ENCODE measurements around the gene PDE6B. TPM values are rescaled to one million over a fixed set of nuclear protein-coding genes. Genes with fewer than 3 reads are reported as not detected.

Gene PDE6B
- total and polyA plus RNA-seq, 2 of the 13 experiments (the other 11 are each of a cell fraction or from before 2014, with no cell fraction given): 0.38 to 0.40 TPM

GRCh38 chr4:612052-612748, 13.2 kb upstream of the PDE6B start:
- POLR2A ChIA-PET: no interaction called here
- no peak overlapping the region for H3K4me3 ChIP-seq (replicated peaks in 1 of 3; ENCODE audit: insufficient read depth in 1 of 3, low read depth in 2 of 3, low read length in 3 of 3)
- CTCF ChIA-PET (ENCODE audit: low intra/inter-chr PET ratio, low total read pairs): no interaction called here
- H3K36me3 ChIP-seq (replicated peaks in 1 of 2; ENCODE audit: control insufficient read depth in 1 of 2, insufficient read depth in 2 of 2, low read length in 2 of 2): no peaks in the 10 kb centered on the region
- no peak overlapping the region for H3K9ac ChIP-seq (ENCODE audit: insufficient read depth, low read depth, low read length)
- intact Hi-C loops (cut with micrococcal nuclease; ENCODE audit: unreplicated experiment): no loop called here
- no peak overlapping the region for H2AFZ ChIP-seq (ENCODE audit: low read length)
- H4K20me1 ChIP-seq (ENCODE audit: insufficient read depth, low read length): no peaks in the 10 kb centered on the region
- in situ Hi-C loops (cut with HindIII; ENCODE audit: extremely low pct_ligation_motif_present, low pct_unique_long_range_greater_than_20kb): no loop called here
- H3K27ac ChIP-seq (ENCODE audit: extremely low read length, insufficient read depth, low read length): no peak overlapping the region
- DNase-seq (ENCODE audit: low spot score) (no peak), ATAC-seq (no peak), FAIRE-seq (no peak)
- no peaks in the 10 kb centered on the region for H3K4me1 ChIP-seq (ENCODE audit: insufficient read depth, low read length)
- BruUV-seq (replicated peaks): no TSS peak
- peaks cover 5% of the 10 kb centered on the region; the same call in 1 of the 2 replicates for H3K9me3 ChIP-seq (ENCODE audit: low read length)
- no peaks in the 10 kb centered on the region for H3K79me2 ChIP-seq (ENCODE audit: insufficient read depth, low read length)
- WGBS (ENCODE audit: low lambda C conversion rate): 18% methylated on average over 8 of the region's 22 CpGs
- no peak overlapping the region for H3K4me2 ChIP-seq (ENCODE audit: low read depth, low read length)
- TF ChIP-seq RELA (CRISPR knock-in tag; IDR thresholded peaks at IDR 0.05): no peak
- no peak for TF ChIP-seq SCMH1 (CRISPR knock-in tag; IDR thresholded peaks at IDR 0.05; ENCODE audit: borderline replicate concordance)
- H3K27me3 ChIP-seq (ENCODE audit: control insufficient read depth in 1 of 2, insufficient read depth in 2 of 2, low read length in 2 of 2): peaks cover 4 to 54% of the 10 kb centered on the region in 2 experiments

- no TSS peak for BruUV-seq (replicated peaks)
- intact Hi-C loops (cut with micrococcal nuclease; ENCODE audit: unreplicated experiment): no loop called here
These were observed 12.6 kb upstream of the PDE6B start for GRCh38 chr4:612749-613125.

More at GRCh38 chr4:612749-613125, 12.6 kb upstream of the PDE6B start:
- ChIA-PET CTCF (ENCODE audit: low intra/inter-chr PET ratio, low total read pairs) (no interaction called here), POLR2A (no interaction called here)
- TF ChIP-seq, protein P1, sequence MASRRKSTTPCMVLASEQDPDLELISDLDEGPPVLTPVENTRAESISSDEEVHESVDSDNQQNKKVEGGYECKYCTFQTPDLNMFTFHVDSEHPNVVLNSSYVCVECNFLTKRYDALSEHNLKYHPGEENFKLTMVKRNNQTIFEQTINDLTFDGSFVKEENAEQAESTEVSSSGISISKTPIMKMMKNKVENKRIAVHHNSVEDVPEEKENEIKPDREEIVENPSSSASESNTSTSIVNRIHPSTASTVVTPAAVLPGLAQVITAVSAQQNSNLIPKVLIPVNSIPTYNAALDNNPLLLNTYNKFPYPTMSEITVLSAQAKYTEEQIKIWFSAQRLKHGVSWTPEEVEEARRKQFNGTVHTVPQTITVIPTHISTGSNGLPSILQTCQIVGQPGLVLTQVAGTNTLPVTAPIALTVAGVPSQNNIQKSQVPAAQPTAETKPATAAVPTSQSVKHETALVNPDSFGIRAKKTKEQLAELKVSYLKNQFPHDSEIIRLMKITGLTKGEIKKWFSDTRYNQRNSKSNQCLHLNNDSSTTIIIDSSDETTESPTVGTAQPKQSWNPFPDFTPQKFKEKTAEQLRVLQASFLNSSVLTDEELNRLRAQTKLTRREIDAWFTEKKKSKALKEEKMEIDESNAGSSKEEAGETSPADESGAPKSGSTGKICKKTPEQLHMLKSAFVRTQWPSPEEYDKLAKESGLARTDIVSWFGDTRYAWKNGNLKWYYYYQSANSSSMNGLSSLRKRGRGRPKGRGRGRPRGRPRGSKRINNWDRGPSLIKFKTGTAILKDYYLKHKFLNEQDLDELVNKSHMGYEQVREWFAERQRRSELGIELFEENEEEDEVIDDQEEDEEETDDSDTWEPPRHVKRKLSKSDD (CRISPR knock-in tag; IDR thresholded peaks at IDR 0.05; ENCODE audit: low read depth): no peak
- no peak for TF ChIP-seq ATF7-NPFF (CRISPR knock-in tag; IDR thresholded peaks at IDR 0.05; ENCODE audit: low read depth)
- TF ChIP-seq, protein P2, sequence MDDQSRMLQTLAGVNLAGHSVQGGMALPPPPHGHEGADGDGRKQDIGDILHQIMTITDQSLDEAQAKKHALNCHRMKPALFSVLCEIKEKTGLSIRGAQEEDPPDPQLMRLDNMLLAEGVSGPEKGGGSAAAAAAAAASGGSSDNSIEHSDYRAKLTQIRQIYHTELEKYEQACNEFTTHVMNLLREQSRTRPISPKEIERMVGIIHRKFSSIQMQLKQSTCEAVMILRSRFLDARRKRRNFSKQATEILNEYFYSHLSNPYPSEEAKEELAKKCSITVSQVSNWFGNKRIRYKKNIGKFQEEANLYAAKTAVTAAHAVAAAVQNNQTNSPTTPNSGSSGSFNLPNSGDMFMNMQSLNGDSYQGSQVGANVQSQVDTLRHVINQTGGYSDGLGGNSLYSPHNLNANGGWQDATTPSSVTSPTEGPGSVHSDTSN (CRISPR knock-in tag; IDR thresholded peaks at IDR 0.05; ENCODE audit: borderline replicate concordance): no peak
- TF ChIP-seq, protein P3, sequence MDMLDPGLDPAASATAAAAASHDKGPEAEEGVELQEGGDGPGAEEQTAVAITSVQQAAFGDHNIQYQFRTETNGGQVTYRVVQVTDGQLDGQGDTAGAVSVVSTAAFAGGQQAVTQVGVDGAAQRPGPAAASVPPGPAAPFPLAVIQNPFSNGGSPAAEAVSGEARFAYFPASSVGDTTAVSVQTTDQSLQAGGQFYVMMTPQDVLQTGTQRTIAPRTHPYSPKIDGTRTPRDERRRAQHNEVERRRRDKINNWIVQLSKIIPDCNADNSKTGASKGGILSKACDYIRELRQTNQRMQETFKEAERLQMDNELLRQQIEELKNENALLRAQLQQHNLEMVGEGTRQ (IDR thresholded peaks at IDR 0.05; ENCODE audit: low read depth, low read length): no peak
- TF ChIP-seq, protein P3 (CRISPR knock-in tag; IDR thresholded peaks at IDR 0.05; ENCODE audit: borderline replicate concordance): no peak
- no peak for TF ChIP-seq ZFP62 (CRISPR knock-in tag; IDR thresholded peaks at IDR 0.05)
- TF ChIP-seq KLF11 (CRISPR knock-in tag; IDR thresholded peaks at IDR 0.05): no peak
- TF ChIP-seq HOXA3 (CRISPR knock-in tag; IDR thresholded peaks at IDR 0.05): no peak
- TF ChIP-seq SETDB1 (CRISPR knock-in tag; IDR thresholded peaks at IDR 0.05; ENCODE audit: borderline replicate concordance): no peak
- TF ChIP-seq SYNCRIP (IDR thresholded peaks at IDR 0.05; ENCODE audit: insufficient read depth, low read depth, low read length): no peak
- no peak overlapping the region for H3K4me3 ChIP-seq (replicated peaks in 1 of 3; ENCODE audit: insufficient read depth in 1 of 3, low read depth in 2 of 3, low read length in 3 of 3)
- no peaks in the 10 kb centered on the region for H4K20me1 ChIP-seq (ENCODE audit: insufficient read depth, low read length)
- no peak overlapping the region for H3K27ac ChIP-seq (ENCODE audit: extremely low read length, insufficient read depth, low read length)
- no peak for DNase-seq (ENCODE audit: low spot score)
- 33% methylated on average over 3 of the region's 7 CpGs for WGBS (ENCODE audit: low lambda C conversion rate)
- peaks cover 5% of the 10 kb centered on the region; the same call in 1 of the 2 replicates for H3K9me3 ChIP-seq (ENCODE audit: low read length)
- H2AFZ ChIP-seq (ENCODE audit: low read length): no peak overlapping the region
- H3K79me2 ChIP-seq (ENCODE audit: insufficient read depth, low read length): no peaks in the 10 kb centered on the region
- H3K27me3 ChIP-seq (ENCODE audit: control insufficient read depth in 1 of 2, insufficient read depth in 2 of 2, low read length in 2 of 2): peaks cover 4 to 54% of the 10 kb centered on the region in 2 experiments
- no peaks in the 10 kb centered on the region for H3K36me3 ChIP-seq (replicated peaks in 1 of 2; ENCODE audit: control insufficient read depth in 1 of 2, insufficient read depth in 2 of 2, low read length in 2 of 2)
- no peaks in the 10 kb centered on the region for H3K4me1 ChIP-seq (ENCODE audit: insufficient read depth, low read length)
- no peak for FAIRE-seq
- no peak overlapping the region for H3K4me2 ChIP-seq (ENCODE audit: low read depth, low read length)
- ATAC-seq: no peak
- no peak overlapping the region for H3K9ac ChIP-seq (ENCODE audit: insufficient read depth, low read depth, low read length)
- in situ Hi-C loops (cut with HindIII; ENCODE audit: extremely low pct_ligation_motif_present, low pct_unique_long_range_greater_than_20kb): no loop called here
